ENCODE data around the gene GGACT. TPM values are rescaled to one million over a fixed set of nuclear protein-coding genes. Genes with fewer than 3 reads are reported as not detected.
"Not testable (repeated sequence)": the region's sequence is repeated elsewhere in the genome, so short reads cannot be mapped to it uniquely, and the experiment has no call there.

The GGACT gene
- total RNA-seq, 2 experiments from 2014 or later = 3.1 to 4.1 TPM

GRCh38 chr13:100594255-100594654 lies 5.7 kb upstream of the GGACT start:
- Mint-ChIP-seq H3K27ac (no peak overlapping the region), H3K4me3 (no peak overlapping the region), H3K4me1 (peaks cover 6% of the 10 kb centered on the region), H3K27me3 (peaks cover 2% of the 10 kb centered on the region), H3K36me3 (no peaks in the 10 kb centered on the region), H3K9me3 (no peaks in the 10 kb centered on the region)
- DNase-seq (no peak), ATAC-seq (ENCODE audit: low read depth) (no peak)
- POLR2A ChIA-PET = no interaction called here

- peaks cover 1% of the 10 kb centered on the region for H3K36me3 Mint-ChIP-seq
- no peaks in the 10 kb centered on the region for H3K9me3 Mint-ChIP-seq
- ATAC-seq (ENCODE audit: low read depth) = no peak
- POLR2A ChIA-PET = interaction anchor here (0.8 to 3.2 kb wide), 3 partner anchors 15 to 85 kb away, joined by 3 to 30 read pairs (median 15); partner anchors contain the start of gene TMTC4
- H3K4me1 Mint-ChIP-seq = peaks cover 41% of the 10 kb centered on the region
- no peaks in the 10 kb centered on the region for H3K27me3 Mint-ChIP-seq
- DNase-seq = no peak
- peak overlapping the region; percentile 95 for H3K27ac Mint-ChIP-seq
- peak overlapping the region; percentile 73 for H3K4me3 Mint-ChIP-seq
Observed at GRCh38 chr13:100589178-100589725, 663 bp upstream of the GGACT start.

GRCh38 chr13:100584896-100585295 lies 3.7 kb downstream of the GGACT start:
- POLR2A ChIA-PET = interaction anchor here (0.6 to 1.5 kb wide), 3 partner anchors 11 to 90 kb away, joined by 3 to 7 read pairs (median 4); partner anchors contain the start of gene TMTC4
- ATAC-seq (ENCODE audit: low read depth) = peak; percentile 27
- H3K9me3 Mint-ChIP-seq = peaks cover 3% of the 10 kb centered on the region

GRCh38 chr13:100581504-100581903 lies 7.1 kb downstream of the GGACT start:
- H3K9me3 Mint-ChIP-seq = peaks cover 3% of the 10 kb centered on the region
- no peaks in the 10 kb centered on the region for H3K27me3 Mint-ChIP-seq
- POLR2A ChIA-PET = no interaction called here
- DNase-seq (no peak), ATAC-seq (ENCODE audit: low read depth) (peak; percentile 73)
- H3K4me3 Mint-ChIP-seq = peak overlapping the region; percentile 68
- peaks cover 28% of the 10 kb centered on the region for H3K36me3 Mint-ChIP-seq
- peak overlapping the region; percentile 77 for H3K27ac Mint-ChIP-seq
- H3K4me1 Mint-ChIP-seq = peaks cover 47% of the 10 kb centered on the region

More at GRCh38 chr13:100584896-100585295, 3.7 kb downstream of the GGACT start:
- peaks cover 64% of the 10 kb centered on the region for H3K4me1 Mint-ChIP-seq
- no peak for DNase-seq
- H3K27me3 Mint-ChIP-seq = no peaks in the 10 kb centered on the region
- peak overlapping the region; percentile 38 for H3K4me3 Mint-ChIP-seq
- H3K36me3 Mint-ChIP-seq = peaks cover 26% of the 10 kb centered on the region
- H3K27ac Mint-ChIP-seq = peak overlapping the region; percentile 76

GRCh38 chr13:100581030-100581429 lies 7.6 kb downstream of the GGACT start:
- H3K9me3 Mint-ChIP-seq = peaks cover 3% of the 10 kb centered on the region
- H3K36me3 Mint-ChIP-seq = peaks cover 30% of the 10 kb centered on the region
- H3K4me3 Mint-ChIP-seq = peak overlapping the region; percentile 68
- DNase-seq (no peak), ATAC-seq (ENCODE audit: low read depth) (no peak)
- H3K4me1 Mint-ChIP-seq = peaks cover 45% of the 10 kb centered on the region
- POLR2A ChIA-PET = interaction anchor here (0.6 kb wide), 1 partner anchor 1077 kb away, joined by 4 read pairs; no protein-coding TSS in a partner anchor
- peak overlapping the region; percentile 77 for H3K27ac Mint-ChIP-seq
- H3K27me3 Mint-ChIP-seq = no peaks in the 10 kb centered on the region

GRCh38 chr13:100580045-100580444 lies 8.5 kb downstream of the GGACT start:
- no peak for DNase-seq
- POLR2A ChIA-PET = no interaction called here
- Mint-ChIP-seq H3K4me1 (peaks cover 45% of the 10 kb centered on the region), H3K4me3 (no peak overlapping the region), H3K27ac (no peak overlapping the region), H3K9me3 (peaks cover 3% of the 10 kb centered on the region), H3K27me3 (no peaks in the 10 kb centered on the region), H3K36me3 (peaks cover 30% of the 10 kb centered on the region)
- no peak for ATAC-seq (ENCODE audit: low read depth)

- not testable (repeated sequence) for H3K4me3 Mint-ChIP-seq; ATAC-seq (ENCODE audit: low read depth); H3K9me3 Mint-ChIP-seq; H3K27ac Mint-ChIP-seq; H3K27me3 Mint-ChIP-seq; DNase-seq
- Mint-ChIP-seq H3K36me3 (peaks cover 23% of the 10 kb centered on the region), H3K4me1 (peaks cover 45% of the 10 kb centered on the region)
- POLR2A ChIA-PET = interaction anchor here (1.4 kb wide), 1 partner anchor 97 kb away, joined by 5 read pairs; the partner anchor contains the start of gene TMTC4
Observed at GRCh38 chr13:100577239-100577638, 11.3 kb downstream of the GGACT start.

- Mint-ChIP-seq H3K36me3 (peaks cover 4% of the 10 kb centered on the region), H3K4me1 (peaks cover 26% of the 10 kb centered on the region), H3K27ac (no peak overlapping the region), H3K4me3 (no peak overlapping the region), H3K27me3 (no peaks in the 10 kb centered on the region), H3K9me3 (no peaks in the 10 kb centered on the region)
- ATAC-seq (ENCODE audit: low read depth) (peak; percentile 86), DNase-seq (peak; percentile 61)
- POLR2A ChIA-PET = interaction anchor here (2.8 to 3.6 kb wide), 2 partner anchors 15 to 101 kb away, joined by 15 to 30 read pairs; partner anchors contain the start of genes GGACT and TMTC4
Observed at GRCh38 chr13:100573121-100573520, 15.5 kb downstream of the GGACT start.

- peaks cover 2% of the 10 kb centered on the region for H3K9me3 Mint-ChIP-seq
- DNase-seq (no peak), ATAC-seq (ENCODE audit: low read depth) (no peak)
- H3K4me3 Mint-ChIP-seq = no peak overlapping the region
- POLR2A ChIA-PET = no interaction called here
- peaks cover 2% of the 10 kb centered on the region for H3K27me3 Mint-ChIP-seq
- H3K36me3 Mint-ChIP-seq = peaks cover 1% of the 10 kb centered on the region
- peaks cover 3% of the 10 kb centered on the region for H3K4me1 Mint-ChIP-seq
- no peak overlapping the region for H3K27ac Mint-ChIP-seq
Observed at GRCh38 chr13:100566543-100566942, 22.0 kb downstream of the GGACT start.

- no peak overlapping the region for H3K4me3 Mint-ChIP-seq
- peaks cover 1% of the 10 kb centered on the region for H3K36me3 Mint-ChIP-seq
- ATAC-seq (ENCODE audit: low read depth) = peak; percentile 22
- POLR2A ChIA-PET = no interaction called here
- H3K9me3 Mint-ChIP-seq = peaks cover 2% of the 10 kb centered on the region
- H3K4me1 Mint-ChIP-seq = peaks cover 3% of the 10 kb centered on the region
- no peak for DNase-seq
- no peak overlapping the region for H3K27ac Mint-ChIP-seq
- peaks cover 2% of the 10 kb centered on the region for H3K27me3 Mint-ChIP-seq
Observed at GRCh38 chr13:100565286-100565685, 23.3 kb downstream of the GGACT start.

GRCh38 chr13:100564444-100565223 lies 24.0 kb downstream of the GGACT start:
- Mint-ChIP-seq H3K9me3 (peaks cover 2% of the 10 kb centered on the region), H3K36me3 (peaks cover 1% of the 10 kb centered on the region), H3K4me3 (no peak overlapping the region), H3K4me1 (peaks cover 3% of the 10 kb centered on the region), H3K27ac (no peak overlapping the region), H3K27me3 (peaks cover 2% of the 10 kb centered on the region)
- no peak for ATAC-seq (ENCODE audit: low read depth)
- no peak for DNase-seq
- POLR2A ChIA-PET = interaction anchor here (0.6 kb wide), 1 partner anchor 690 kb away, joined by 3 read pairs; no protein-coding TSS in a partner anchor

GRCh38 chr13:100563779-100564178 lies 24.8 kb downstream of the GGACT start:
- Mint-ChIP-seq H3K4me3 (no peak overlapping the region), H3K9me3 (peaks cover 2% of the 10 kb centered on the region), H3K36me3 (peaks cover 1% of the 10 kb centered on the region), H3K27ac (no peak overlapping the region), H3K4me1 (peaks cover 3% of the 10 kb centered on the region), H3K27me3 (peaks cover 2% of the 10 kb centered on the region)
- ATAC-seq (ENCODE audit: low read depth) (no peak), DNase-seq (no peak)
- POLR2A ChIA-PET = interaction anchor here (0.6 kb wide), 1 partner anchor 691 kb away, joined by 3 read pairs; no protein-coding TSS in a partner anchor

- Mint-ChIP-seq H3K9me3 (no peaks in the 10 kb centered on the region), H3K27me3 (peaks cover 2% of the 10 kb centered on the region), H3K4me1 (peaks cover 3% of the 10 kb centered on the region), H3K4me3 (no peak overlapping the region), H3K36me3 (no peaks in the 10 kb centered on the region), H3K27ac (no peak overlapping the region)
- POLR2A ChIA-PET = no interaction called here
- no peak for DNase-seq
- no peak for ATAC-seq (ENCODE audit: low read depth)
Observed at GRCh38 chr13:100561599-100562204, 26.9 kb downstream of the GGACT start.
